CD4-positive, alpha-beta memory T cell (primary cell): Measurements from ENCODE around the gene TRIM43. TPM values are rescaled to one million over a fixed set of nuclear protein-coding genes. Genes with fewer than 3 reads are reported as not detected.
"Not testable (repeated sequence)": the region's sequence is repeated elsewhere in the genome, so short reads cannot be mapped to it uniquely, and the experiment has no call there.

Source experiments
- CTCF ChIA-PET: fragments of 350-600 bp; sonication (Branson Sonifier 250); formaldehyde crosslinking; loops from one replicate; lab custom pipeline; 2021; ENCODE audit warnings: inconsistent platforms; ENCODE audit not compliant: partially characterized antibody; lab: Charles Lee
- POLR2A ChIA-PET: fragments of 350-600 bp; sonication (Branson Sonifier 250); formaldehyde crosslinking; loops from one replicate; lab custom pipeline; 2021; ENCODE audit not compliant: partially characterized antibody; lab: Charles Lee
- DNase-seq, 5 donors: peaks; one replicate each; pipeline versions ENCODE4 v3.0.0 to v3.0.0-alpha.2; 2020 to 2022; ENCODE audit warnings: mixed read lengths in 1 of 5
- H3K27ac ChIP-seq: one replicate; pipeline ENCODE4 v1.7.0; 2013; ENCODE audit warnings: low read depth, low read length
- H3K27me3 ChIP-seq: 2 replicates; pipeline ENCODE4 v1.7.0; 2013; ENCODE audit warnings: mild to moderate bottlenecking, low read length, moderate library complexity; ENCODE audit not compliant: insufficient read depth
- H3K36me3 ChIP-seq: 2 replicates; pipeline ENCODE4 v1.7.0; 2013; ENCODE audit warnings: mild to moderate bottlenecking, low read length, moderate library complexity; ENCODE audit not compliant: insufficient read depth
- H3K4me1 ChIP-seq: 2 replicates; pipeline ENCODE4 v1.7.0; 2013; ENCODE audit warnings: mild to moderate bottlenecking, low read length, moderate library complexity; ENCODE audit not compliant: insufficient read depth
- H3K4me3 ChIP-seq, 2 donors: one replicate each; pipeline ENCODE4 v1.7.0; 2013; ENCODE audit warnings: low read length in 2 of 2, mild to moderate bottlenecking in 1 of 2
- H3K9me3 ChIP-seq, 2 donors: one replicate each; pipeline ENCODE4 v1.7.0; 2013; ENCODE audit warnings: low read length in 2 of 2, control low read depth in 1 of 2; ENCODE audit not compliant: control insufficient read depth in 1 of 2
- H3K27ac Mint-ChIP-seq, 7 donors: one replicate each; pipeline ENCODE4 v1.8.0; 2020 to 2021; ENCODE audit warnings: mixed read lengths in 7 of 7, mild to moderate bottlenecking in 6 of 7, inconsistent platforms in 3 of 7, moderate library complexity in 3 of 7
- H3K27me3 Mint-ChIP-seq, 2 donors: one replicate each; pipeline ENCODE4 v1.8.0; 2020 to 2021; ENCODE audit warnings: mixed read lengths in 2 of 2
- H3K36me3 Mint-ChIP-seq, 2 donors: one replicate each; pipeline ENCODE4 v1.8.0; 2020 to 2021; ENCODE audit warnings: mixed read lengths in 2 of 2, inconsistent platforms in 1 of 2, mild to moderate bottlenecking in 1 of 2
- H3K4me1 Mint-ChIP-seq, 4 donors: one replicate each; pipeline ENCODE4 v1.8.0; 2020 to 2021; ENCODE audit warnings: mixed read lengths in 4 of 4, mild to moderate bottlenecking in 1 of 4
- H3K4me3 Mint-ChIP-seq, 8 donors: one replicate each; pipeline ENCODE4 v1.8.0; 2020 to 2021; ENCODE audit warnings: mixed read lengths in 8 of 8, mild to moderate bottlenecking in 7 of 8, moderate library complexity in 6 of 8, inconsistent platforms in 3 of 8
- H3K9me3 Mint-ChIP-seq, 8 donors: one replicate each; pipeline ENCODE4 v1.8.0; 2020 to 2021; ENCODE audit warnings: mixed read lengths in 8 of 8, mild to moderate bottlenecking in 5 of 8, inconsistent platforms in 3 of 8, moderate library complexity in 1 of 8
- intact Hi-C: fragments of 100-400 bp; cut with micrococcal nuclease; formaldehyde crosslinking; loops from one replicate; pipeline ENCODE4 v1.15.1; 2023
- polyA plus RNA-seq, 2 donors: library from polyadenylated mRNA; unstranded; fragments of 300-500 nt; fragmentation: Illumina TruSeq; gene quantifications; one replicate each; pipeline ENCODE4 v1.2.3, GENCODE V29; 2021
- total RNA-seq, 2 experiments: library from RNA; stranded (reverse); gene quantifications; one replicate each; pipeline ENCODE4 v1.2.3, GENCODE V29; 2021

TRIM43 gene
- total and polyA plus RNA-seq, 4 experiments from 2014 or later = not detected

DNA sequence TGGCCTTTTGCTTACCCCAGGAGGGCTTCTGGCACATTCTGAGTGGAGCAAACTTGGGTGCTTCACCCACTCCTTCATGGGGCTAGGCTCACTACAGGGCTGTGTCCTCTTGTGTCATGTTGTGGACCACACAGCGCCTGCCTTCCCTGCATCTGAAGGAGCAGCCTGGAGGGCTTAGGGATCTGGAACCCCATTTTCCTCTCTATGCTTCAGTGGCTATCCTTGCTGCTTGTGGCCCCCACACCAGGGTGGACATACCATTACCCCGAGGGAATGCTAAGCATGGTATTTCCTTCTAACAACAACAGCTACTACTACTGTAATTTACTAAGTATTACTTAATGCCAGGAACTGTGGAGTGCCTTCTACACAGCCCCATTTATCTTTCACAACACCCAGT lies 50.6 kb downstream of the TRIM43 start:
- intact Hi-C loops, CTCF ChIA-PET: not testable (repeated sequence)

DNA sequence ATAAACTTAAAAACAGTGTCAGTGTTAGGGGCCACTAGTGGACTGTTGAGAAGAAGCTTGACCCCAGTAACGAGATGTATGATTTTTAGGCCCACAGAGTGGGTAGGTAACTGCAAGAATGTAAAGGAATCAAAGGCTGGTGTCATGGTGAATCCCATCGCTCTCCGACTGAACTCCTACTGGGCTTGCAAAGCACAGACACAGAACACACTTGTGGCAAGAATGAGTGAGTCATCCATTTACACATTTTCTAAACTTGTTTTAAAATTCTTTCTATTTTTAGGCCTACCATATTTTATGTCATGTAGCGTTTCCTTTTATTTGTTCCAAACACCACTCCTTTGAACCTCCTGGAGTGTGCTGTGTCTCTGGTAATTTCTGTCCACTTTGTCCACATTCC lies 51.1 kb downstream of the TRIM43 start:
- H3K27ac Mint-ChIP-seq, H3K4me1 Mint-ChIP-seq, H3K36me3 Mint-ChIP-seq, H3K27me3 ChIP-seq, DNase-seq, H3K4me3 Mint-ChIP-seq, intact Hi-C loops, H3K27ac ChIP-seq, H3K36me3 ChIP-seq, H3K27me3 Mint-ChIP-seq, H3K4me3 ChIP-seq, H3K9me3 ChIP-seq, H3K4me1 ChIP-seq, H3K9me3 Mint-ChIP-seq, POLR2A ChIA-PET, CTCF ChIA-PET: not testable (repeated sequence)

More for the DNA sequence above, 50.6 kb downstream of the TRIM43 start:
- DNase-seq, POLR2A ChIA-PET, H3K36me3 Mint-ChIP-seq, H3K36me3 ChIP-seq, H3K27me3 Mint-ChIP-seq, H3K27ac ChIP-seq, H3K4me1 Mint-ChIP-seq, H3K27me3 ChIP-seq, H3K27ac Mint-ChIP-seq, H3K4me3 Mint-ChIP-seq, H3K4me1 ChIP-seq, H3K4me3 ChIP-seq, H3K9me3 ChIP-seq, H3K9me3 Mint-ChIP-seq: not testable (repeated sequence)

DNA sequence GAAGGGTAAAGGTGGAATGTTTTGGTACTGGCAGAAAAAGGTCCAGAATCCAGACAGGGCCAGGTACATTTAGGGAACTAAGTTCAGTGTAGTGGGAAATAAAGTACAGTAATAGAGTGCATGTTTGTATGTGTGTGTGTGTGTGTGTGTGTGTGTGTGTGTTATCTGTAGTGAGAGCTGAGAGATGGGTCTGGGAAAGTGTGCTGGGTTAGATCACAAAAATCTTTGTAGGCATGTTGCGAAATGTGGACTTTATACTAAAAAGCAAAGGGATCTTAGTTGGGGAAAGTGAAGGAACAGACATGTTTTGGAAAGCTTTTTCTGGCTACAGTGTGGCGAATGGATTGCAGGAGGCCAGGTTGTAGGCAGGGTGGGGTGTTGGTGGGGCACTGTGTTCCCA lies 53.5 kb downstream of the TRIM43 start:
- H3K27me3 ChIP-seq, H3K4me3 ChIP-seq, H3K27ac ChIP-seq, H3K9me3 ChIP-seq, intact Hi-C loops, H3K9me3 Mint-ChIP-seq, H3K36me3 Mint-ChIP-seq, H3K4me1 Mint-ChIP-seq, CTCF ChIA-PET, H3K4me1 ChIP-seq, H3K36me3 ChIP-seq, POLR2A ChIA-PET, H3K4me3 Mint-ChIP-seq, H3K27me3 Mint-ChIP-seq, DNase-seq, H3K27ac Mint-ChIP-seq: not testable (repeated sequence)

DNA sequence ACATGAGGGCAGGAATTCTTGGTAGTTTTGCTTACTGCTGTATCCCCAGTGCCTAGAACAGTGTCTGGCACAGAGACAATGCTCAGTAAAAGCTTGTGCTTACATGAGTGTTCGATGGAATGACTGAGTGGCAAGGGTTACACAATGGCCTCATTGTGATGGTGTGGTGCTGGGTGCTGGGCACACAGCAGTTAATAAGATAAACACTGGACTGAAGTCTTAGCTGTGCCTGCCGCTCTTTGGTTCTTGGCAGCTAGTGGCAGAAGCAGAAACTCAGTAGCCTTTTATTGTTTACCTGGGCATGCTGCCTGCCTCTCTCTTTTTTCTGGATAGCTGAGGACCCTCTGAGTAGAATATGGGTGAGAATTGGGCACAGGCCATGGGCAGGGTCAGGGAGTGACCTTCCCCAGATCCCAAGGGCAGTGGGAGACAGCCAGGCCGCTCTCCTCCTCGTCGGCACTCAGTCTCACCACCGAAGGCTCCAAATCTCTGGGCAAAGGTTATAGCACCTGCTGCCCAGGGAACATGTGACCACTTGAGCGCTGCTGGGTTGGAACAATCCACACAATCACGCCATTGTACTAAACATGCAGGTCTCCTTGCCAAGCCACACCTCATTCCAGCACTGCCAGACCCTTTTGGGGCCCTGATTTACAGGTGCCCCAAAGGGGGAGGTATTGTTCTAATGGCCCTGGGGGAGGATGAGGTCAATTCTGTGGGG lies 54.6 kb downstream of the TRIM43 start:
- H3K36me3 ChIP-seq, H3K27me3 Mint-ChIP-seq, H3K27ac Mint-ChIP-seq, DNase-seq, H3K36me3 Mint-ChIP-seq, H3K4me3 Mint-ChIP-seq, H3K9me3 Mint-ChIP-seq, POLR2A ChIA-PET, H3K4me1 Mint-ChIP-seq, H3K9me3 ChIP-seq, intact Hi-C loops, CTCF ChIA-PET, H3K4me1 ChIP-seq, H3K27ac ChIP-seq, H3K27me3 ChIP-seq, H3K4me3 ChIP-seq: not testable (repeated sequence)

DNA sequence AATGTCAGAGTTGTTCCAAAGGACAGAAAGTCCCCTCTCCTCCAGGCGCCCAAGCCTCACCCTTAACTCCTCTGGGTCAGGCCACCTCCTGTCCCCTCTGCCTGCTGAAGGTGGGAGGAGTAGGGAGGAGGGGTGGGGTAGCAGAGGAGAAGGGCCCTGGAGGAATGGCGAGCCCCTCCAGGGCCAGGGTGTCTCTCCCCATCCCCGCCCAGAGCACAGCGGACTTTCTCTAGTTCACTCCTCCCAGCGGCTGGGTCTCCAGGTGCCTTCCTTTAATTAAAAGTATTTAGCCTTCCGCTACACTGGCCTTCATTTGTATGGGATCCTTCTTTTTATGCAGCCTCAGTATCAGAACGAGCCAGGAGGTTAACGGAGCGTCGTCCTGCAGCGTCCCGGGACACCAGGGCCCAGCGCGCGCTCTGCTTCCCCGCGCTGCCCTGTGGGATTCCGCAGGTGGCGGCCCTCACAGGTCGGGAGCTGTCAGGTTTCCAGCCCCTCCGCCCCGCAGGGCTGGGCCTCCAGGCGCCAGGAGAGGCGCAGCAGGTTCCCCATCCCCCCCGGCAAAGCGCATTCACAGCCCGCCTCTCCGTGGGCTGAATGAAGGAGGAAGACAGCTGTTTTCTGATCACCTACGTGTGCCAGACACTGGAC lies 57.2 kb downstream of the TRIM43 start:
- not testable (repeated sequence) for H3K27ac Mint-ChIP-seq, H3K36me3 Mint-ChIP-seq, H3K4me3 Mint-ChIP-seq

More for the DNA sequence above, 57.2 kb downstream of the TRIM43 start:
- POLR2A ChIA-PET, CTCF ChIA-PET, H3K27me3 Mint-ChIP-seq, H3K36me3 ChIP-seq, H3K4me3 ChIP-seq, H3K4me1 ChIP-seq, H3K9me3 Mint-ChIP-seq, intact Hi-C loops, H3K4me1 Mint-ChIP-seq, DNase-seq, H3K9me3 ChIP-seq, H3K27me3 ChIP-seq, H3K27ac ChIP-seq: not testable (repeated sequence)

Other genes starting within 250 kb of the TRIM43 start
- gene FAHD2A, start 189.3 kb upstream of the TRIM43 start, total RNA-seq = 10 to 100 TPM; 30.7 to 33.9 TPM
- 10 to 100 TPM; 16.7 to 16.9 TPM for gene FAHD2A, start 189.3 kb upstream of the TRIM43 start, polyA plus RNA-seq
- not detected for gene TRIM43B, start 107.2 kb upstream of the TRIM43 start, total RNA-seq
- not detected for gene TRIM43B, start 107.2 kb upstream of the TRIM43 start, polyA plus RNA-seq